ENCODE results near the gene IFT88. TPM values are rescaled to one million over a fixed set of nuclear protein-coding genes. Genes with fewer than 3 reads are reported as not detected.

Gene IFT88
- total RNA-seq, 2 donors from 2014 or later: 5.1 to 5.7 TPM

- TF ChIP-seq CTCF (IDR thresholded peaks at IDR 0.05): no peak
- H3K27ac ChIP-seq: no peak overlapping the region
Measured at GRCh38 chr13:20536992-20537391, 30.0 kb upstream of the IFT88 start.

GRCh38 chr13:20544201-20544923 lies 22.6 kb upstream of the IFT88 start:
- H3K27ac ChIP-seq: no peak overlapping the region
- no peaks in the 10 kb centered on the region for H3K4me1 ChIP-seq
- H3K9me3 ChIP-seq: no peaks in the 10 kb centered on the region
- no peak overlapping the region for H3K4me3 ChIP-seq
- H3K27me3 ChIP-seq: no peaks in the 10 kb centered on the region
- TF ChIP-seq CTCF (IDR thresholded peaks at IDR 0.05): no peak
- H3K36me3 ChIP-seq: no peaks in the 10 kb centered on the region
- no peak for DNase-seq (ENCODE audit: low spot score)

More at GRCh38 chr13:20536992-20537391, 30.0 kb upstream of the IFT88 start:
- DNase-seq (ENCODE audit: low spot score): no peak
- no peaks in the 10 kb centered on the region for H3K36me3 ChIP-seq
- no peaks in the 10 kb centered on the region for H3K27me3 ChIP-seq
- peaks cover 0 to 11% of the 10 kb centered on the region in 2 donors for H3K9me3 ChIP-seq
- no peaks in the 10 kb centered on the region for H3K4me1 ChIP-seq
- no peak overlapping the region for H3K4me3 ChIP-seq

- Histone ChIP-seq H3K4me1 (no peaks in the 10 kb centered on the region), H3K9me3 (no peaks in the 10 kb centered on the region), H3K36me3 (no peaks in the 10 kb centered on the region), H3K4me3 (no peak overlapping the region), H3K27me3 (no peaks in the 10 kb centered on the region), H3K27ac (no peak overlapping the region)
- no peak for DNase-seq (ENCODE audit: low spot score)
- no peak for TF ChIP-seq CTCF (IDR thresholded peaks at IDR 0.05)
Measured at GRCh38 chr13:20546556-20546955, 20.4 kb upstream of the IFT88 start.

- Histone ChIP-seq H3K9me3 (no peaks in the 10 kb centered on the region), H3K36me3 (no peaks in the 10 kb centered on the region), H3K4me3 (no peak overlapping the region), H3K27ac (no peak overlapping the region), H3K27me3 (no peaks in the 10 kb centered on the region), H3K4me1 (no peaks in the 10 kb centered on the region)
- TF ChIP-seq CTCF (IDR thresholded peaks at IDR 0.05): no peak
- DNase-seq (ENCODE audit: low spot score): no peak
Measured at GRCh38 chr13:20547479-20547908, 19.5 kb upstream of the IFT88 start.

GRCh38 chr13:20550799-20551198 lies 16.2 kb upstream of the IFT88 start:
- no peak for DNase-seq (ENCODE audit: low spot score)
- no peaks in the 10 kb centered on the region for H3K9me3 ChIP-seq
- H3K27ac ChIP-seq: no peak overlapping the region
- H3K27me3 ChIP-seq: no peaks in the 10 kb centered on the region
- TF ChIP-seq CTCF (IDR thresholded peaks at IDR 0.05): no peak
- H3K36me3 ChIP-seq: no peaks in the 10 kb centered on the region
- no peak overlapping the region for H3K4me3 ChIP-seq
- H3K4me1 ChIP-seq: no peaks in the 10 kb centered on the region

GRCh38 chr13:20553311-20553710 lies 13.6 kb upstream of the IFT88 start:
- Histone ChIP-seq H3K4me1 (no peaks in the 10 kb centered on the region), H3K4me3 (no peak overlapping the region), H3K9me3 (no peaks in the 10 kb centered on the region), H3K27ac (no peak overlapping the region), H3K27me3 (no peaks in the 10 kb centered on the region), H3K36me3 (no peaks in the 10 kb centered on the region)
- DNase-seq (ENCODE audit: low spot score): no peak
- no peak for TF ChIP-seq CTCF (IDR thresholded peaks at IDR 0.05)

Measured in right atrium auricular region (tissue), 2 donors.